A549 (cell line): Measurements from ENCODE around the gene FERMT1. TPM values are rescaled to one million over a fixed set of nuclear protein-coding genes. Genes with fewer than 3 reads are reported as not detected.

ENCODE experiments used
- ATAC-seq, 2 experiments: fragments of 200-7000 bp in 1 of 2; fragments of >200 bp in 1 of 2; cut with Nextera tagmentation in 1 of 2; cut with Tn5 transposase in 1 of 2; 3 replicates each; pipeline versions ENCODE4 v1.8.0 to v1.9.1; 2018 to 2020; ENCODE audit warnings: mild to moderate bottlenecking in 1 of 2, moderate library complexity in 1 of 2
- CTCF ChIA-PET: fragments of 300-600 bp; sonication (Branson Sonifier 250); formaldehyde crosslinking; extraction: SDS; loops from one replicate; lab custom pipeline; 2021; ENCODE audit warnings: antibody characterized with exemption, inconsistent platforms; lab: Yijun Ruan, JAX
- POLR2A ChIA-PET: fragments of 350-600 bp; formaldehyde crosslinking; extraction: SDS; loops from one replicate; lab custom pipeline; 2021; ENCODE audit warnings: antibody characterized with exemption, inconsistent platforms; lab: Yijun Ruan, JAX
- DNase-seq, 2 experiments: peaks; one replicate each; pipeline versions ENCODE4 v3.0.0 to v3.0.0-alpha.2; 2011 to 2016; ENCODE audit warnings: low read depth in 1 of 2, low spot score in 1 of 2
- FAIRE-seq: peaks from 2 replicates; lab custom pipeline; 2011; peaks lifted over from hg19 to GRCh38; lab: Jason Lieb, UNC
- H3K27ac ChIP-seq, 2 experiments: fragments of >200 bp; sonication (Bioruptor Twin); formaldehyde crosslinking; 3 replicates each; pipeline ENCODE4 v1.5.1; 2016 to 2017
- H3K4me1 ChIP-seq: fragments of >200 bp; sonication (Bioruptor Twin); formaldehyde crosslinking; 3 replicates; pipeline ENCODE4 v1.6.1; 2016
- H3K4me2 ChIP-seq: fragments of >200 bp; sonication (Bioruptor Twin); formaldehyde crosslinking; 3 replicates; pipeline ENCODE4 v1.6.1; 2016
- H3K4me3 ChIP-seq: fragments of >200 bp; sonication (Bioruptor Twin); formaldehyde crosslinking; 3 replicates; pipeline ENCODE4 v1.5.1; 2016
- H3K9me3 ChIP-seq: fragments of >200 bp; sonication (Bioruptor Twin); formaldehyde crosslinking; 3 replicates; pipeline ENCODE4 v1.6.1; 2016
- ATOH8 ChIP-seq: fragments of 250-450 bp; sonication (Bioruptor Pico); IDR thresholded peaks from 2 replicates; pipeline ENCODE4 v1.5.0; 2020; ENCODE audit warnings: low read depth, mild to moderate bottlenecking, moderate library complexity
- BHLHE40 ChIP-seq: IDR thresholded peaks from 2 replicates; pipeline ENCODE4 v1.6.1; 2012; ENCODE audit warnings: low read depth, low read length, inconsistent platforms
- CBX2 ChIP-seq: fragments of 200-600 bp; sonication (generic); IDR thresholded peaks from 2 replicates; pipeline ENCODE4 v1.6.1; 2016; ENCODE audit warnings: low read depth, mild to moderate bottlenecking, borderline replicate concordance
- CHD2 ChIP-seq: fragments of 150-350 bp; IDR thresholded peaks from 2 replicates; pipeline ENCODE4 v1.6.1; 2014; ENCODE audit warnings: low read length; ENCODE audit not compliant: partially characterized antibody
- CTCF ChIP-seq: fragments of >200 bp; sonication (Bioruptor Twin); formaldehyde crosslinking; IDR thresholded peaks from 3 replicates; pipeline ENCODE4 v1.5.1; 2016
- HES2 ChIP-seq: fragments of >200 bp; sonication (Bioruptor Twin); formaldehyde crosslinking; IDR thresholded peaks from 2 replicates; pipeline ENCODE4 v1.6.1; 2016
- HEYL ChIP-seq: fragments of 250-450 bp; sonication (Bioruptor Pico); IDR thresholded peaks from 2 replicates; pipeline ENCODE4 v1.8.0; 2021; ENCODE audit warnings: mild to moderate bottlenecking, moderate library complexity
- HOXA7 ChIP-seq: fragments of 250-450 bp; sonication (Bioruptor Pico); IDR thresholded peaks from 2 replicates; pipeline ENCODE4 v1.5.0; 2020; ENCODE audit warnings: mild to moderate bottlenecking, moderate library complexity
- JUN ChIP-seq, 2 experiments: fragments of >200 bp; sonication (Bioruptor Twin); formaldehyde crosslinking; IDR thresholded peaks; 2 replicates in 1 of 2; 3 replicates in 1 of 2; pipeline ENCODE4 v1.6.1; 2016 to 2017
- KDM5A ChIP-seq: fragments of 200-600 bp; sonication (generic); IDR thresholded peaks from 2 replicates; pipeline ENCODE4 v1.6.1; 2016; ENCODE audit warnings: antibody characterized with exemption, mild to moderate bottlenecking
- MAFK ChIP-seq: fragments of 450-650 bp; IDR thresholded peaks from 2 replicates; pipeline ENCODE4 v1.6.1; 2014; ENCODE audit not compliant: partially characterized antibody
- MAX ChIP-seq: IDR thresholded peaks from 2 replicates; pipeline ENCODE4 v1.6.1; 2012
- MYC ChIP-seq: IDR thresholded peaks from 2 replicates; pipeline ENCODE4 v1.6.1; 2012; ENCODE audit warnings: mild to moderate bottlenecking, inconsistent platforms, low read length, improper control_type of control experiment, borderline replicate concordance
- PHF8 ChIP-seq: fragments of 200-600 bp; sonication (generic); IDR thresholded peaks from 2 replicates; pipeline ENCODE4 v1.6.1; 2016; ENCODE audit warnings: low read depth, mild to moderate bottlenecking, antibody characterized with exemption, moderate library complexity, borderline replicate concordance
- RAD21 ChIP-seq, 2 experiments: fragments of >200 bp in 1 of 2; sonication (Bioruptor Twin) in 1 of 2; formaldehyde crosslinking in 1 of 2; IDR thresholded peaks in 1 of 2; conservative IDR thresholded peaks in 1 of 2; 2 replicates in 1 of 2; 3 replicates in 1 of 2; pipeline ENCODE4 v1.6.1; 2012 to 2018; ENCODE audit warnings: inconsistent platforms in 1 of 2
- RARB ChIP-seq: fragments of 250-450 bp; sonication (Bioruptor Pico); IDR thresholded peaks from 2 replicates; pipeline ENCODE4 v1.8.0; 2021; ENCODE audit warnings: mild to moderate bottlenecking, moderate library complexity
- REST ChIP-seq: fragments of 200-600 bp; sonication (generic); IDR thresholded peaks from 2 replicates; pipeline ENCODE4 v1.6.1; 2016; ENCODE audit warnings: antibody characterized with exemption, mild to moderate bottlenecking, moderate library complexity
- TFCP2L1 ChIP-seq: fragments of 250-450 bp; sonication (Bioruptor Pico); IDR thresholded peaks from 2 replicates; pipeline ENCODE4 v1.5.0; 2021; ENCODE audit warnings: mild to moderate bottlenecking
- ZNF302 ChIP-seq: fragments of 250-450 bp; sonication (Bioruptor Pico); IDR thresholded peaks from 2 replicates; pipeline ENCODE4 v1.9.0; 2021; ENCODE audit warnings: inconsistent platforms, mild to moderate bottlenecking, moderate library complexity
- WGBS: methylation state at CpG from one replicate; pipeline ENCODE4 v1.1.6; 2017; ENCODE audit errors: missing lambda C conversion rate; 5-methylcytosine and 5-hydroxymethylcytosine counted together
- polyA plus RNA-seq, 4 experiments: library from polyadenylated mRNA; depleted of rRNA in 3 of 4; stranded (reverse); fragments of >200 nt; fragmentation: RNase III in 1 of 4; extraction: RNeasy Plus Mini Kit Qiagen cat#74134 plus additional on column Dnase treatment in 1 of 4; gene quantifications; 2 replicates in 3 of 4; 3 replicates in 1 of 4; pipeline ENCODE4 v1.2.3, GENCODE V29; 2011 to 2017

The FERMT1 gene
- polyA plus RNA-seq, 2 of the 4 experiments (the other 2 are of a cell fraction) = 12.7 to 19.1 TPM

GRCh38 chr20:6039766-6040165 lies 83.1 kb downstream of the FERMT1 start (continued):
- TF ChIP-seq ATOH8 (no peak), REST (no peak)

GRCh38 chr20:6038256-6038655 lies 84.6 kb downstream of the FERMT1 start:
- no peak for FAIRE-seq
- TF ChIP-seq PHF8 = no peak
- no peak for TF ChIP-seq CBX2
- no peak for TF ChIP-seq ZNF302 (CRISPR knock-in tag)
- no peak for TF ChIP-seq HOXA7
- no peak for TF ChIP-seq RAD21 (conservative IDR thresholded peaks at IDR 0.05 in 1 of 2, IDR thresholded peaks at IDR 0.05 in 1 of 2)
- POLR2A ChIA-PET = interaction anchor here (0.6 kb wide), 1 partner anchor 546 kb away, joined by 3 read pairs; no protein-coding TSS in a partner anchor
- WGBS = 94% methylated on average over 3 of the region's 3 CpGs
- DNase-seq = no peak
- H3K27ac ChIP-seq = no peak overlapping the region
- CTCF ChIA-PET = interaction anchor here (1.0 to 2.3 kb wide), 3 partner anchors 10 to 212 kb away, joined by 3 to 13 read pairs (median 3); no protein-coding TSS in a partner anchor
- ATAC-seq = no peak
- no peak overlapping the region for H3K4me3 ChIP-seq
- no peaks in the 10 kb centered on the region for H3K9me3 ChIP-seq
- no peaks in the 10 kb centered on the region for H3K4me1 ChIP-seq
- no peak overlapping the region for H3K4me2 ChIP-seq

GRCh38 chr20:6037082-6037481 lies 85.7 kb downstream of the FERMT1 start:
- no peak overlapping the region for H3K4me2 ChIP-seq
- FAIRE-seq (no peak), DNase-seq (no peak), ATAC-seq (no peak)
- no peak overlapping the region for H3K4me3 ChIP-seq
- TF ChIP-seq JUN (IDR thresholded peaks at IDR 0.05) = no peak
- TF ChIP-seq MAFK = peak; percentile 49
- CTCF ChIA-PET = interaction anchor here (1.2 kb wide), 1 partner anchor 41 kb away, joined by 3 read pairs; no protein-coding TSS in a partner anchor
- no peaks in the 10 kb centered on the region for H3K4me1 ChIP-seq
- H3K9me3 ChIP-seq = no peaks in the 10 kb centered on the region
- no peak overlapping the region for H3K27ac ChIP-seq
- whole genome bisulfite sequencing = 92% methylated on average over 1 of the region's 1 CpG
- POLR2A ChIA-PET = no interaction called here

- DNase-seq (no peak), ATAC-seq (no peak), FAIRE-seq (no peak)
- ChIA-PET CTCF (interaction anchor here (1.2 kb wide), 1 partner anchor 42 kb away, joined by 3 read pairs; no protein-coding TSS in a partner anchor), POLR2A (no interaction called here)
- Histone ChIP-seq H3K4me3 (no peak overlapping the region), H3K9me3 (no peaks in the 10 kb centered on the region), H3K27ac (no peak overlapping the region), H3K4me1 (no peaks in the 10 kb centered on the region), H3K4me2 (no peak overlapping the region)
- no peak for TF ChIP-seq MYC
- no peak for TF ChIP-seq MAX
- TF ChIP-seq BHLHE40 = no peak
- no peak for TF ChIP-seq RARB (CRISPR knock-in tag)
- TF ChIP-seq HES2 = no peak
- no peak for TF ChIP-seq KDM5A
- TF ChIP-seq CTCF = no peak
- no peak for TF ChIP-seq RAD21 (conservative IDR thresholded peaks at IDR 0.05 in 1 of 2, IDR thresholded peaks at IDR 0.05 in 1 of 2)
- no peak for TF ChIP-seq HEYL (CRISPR knock-in tag)
- no peak for TF ChIP-seq ZNF302 (CRISPR knock-in tag)
- no peak for TF ChIP-seq TFCP2L1 (CRISPR knock-in tag)
- no peak for TF ChIP-seq CHD2
- 94% methylated on average over 4 of the region's 4 CpGs for WGBS
Observed at GRCh38 chr20:6036213-6036612, 86.6 kb downstream of the FERMT1 start.
